Jurkat, Clone E6-1 (cell line): ENCODE data around the gene KIF27.
A peak's percentile ranks its signal among the peaks of the same experiment; 100 is the strongest.
"Not testable (repeated sequence)": the region's sequence is repeated elsewhere in the genome, so short reads cannot be mapped to it uniquely, and the experiment has no call there.

Experiments used
- DNase-seq: peaks from one replicate; pipeline ENCODE4 v3.0.0-alpha.2; 2011; ENCODE audit warnings: low read depth, low spot score
- H3K4me3 ChIP-seq: 2 replicates; pipeline ENCODE4 v1.5.1; 2011; ENCODE audit warnings: mild to moderate bottlenecking, low read length, control low read depth, moderate library complexity

The KIF27 gene

GRCh38 chr9:83933790-83934189 is 12.6 kb upstream of the KIF27 start:
- no peak for DNase-seq

GRCh38 chr9:83932851-83933250 is 11.6 kb upstream of the KIF27 start:
- DNase-seq, result no peak

More at GRCh38 chr9:83933790-83934189, 12.6 kb upstream of the KIF27 start:
- H3K4me3 ChIP-seq, result no peak overlapping the region

GRCh38 chr9:83932011-83932410 is 10.8 kb upstream of the KIF27 start:
- peak; percentile 41 for DNase-seq
- no peak overlapping the region for H3K4me3 ChIP-seq

More at GRCh38 chr9:83932851-83933250, 11.6 kb upstream of the KIF27 start:
- no peak overlapping the region for H3K4me3 ChIP-seq

- H3K4me3 ChIP-seq, result no peak overlapping the region
- no peak for DNase-seq
Measured at GRCh38 chr9:83930881-83931280, 9.6 kb upstream of the KIF27 start.

GRCh38 chr9:83927591-83927990 is 6.4 kb upstream of the KIF27 start:
- no peak overlapping the region for H3K4me3 ChIP-seq
- no peak for DNase-seq

GRCh38 chr9:83920469-83920926 is 734 bp downstream of the KIF27 start:
- peak overlapping the region; percentile 54 for H3K4me3 ChIP-seq
- DNase-seq, result no peak

GRCh38 chr9:83919111-83919510 is 2.1 kb downstream of the KIF27 start:
- H3K4me3 ChIP-seq, result no peak overlapping the region
- no peak for DNase-seq

- DNase-seq, H3K4me3 ChIP-seq: not testable (repeated sequence)
Measured at GRCh38 chr9:83912194-83912593, 9.0 kb downstream of the KIF27 start.

GRCh38 chr9:83906144-83906543 is 15.1 kb downstream of the KIF27 start:
- H3K4me3 ChIP-seq, result no peak overlapping the region
- DNase-seq, result no peak

- not testable (repeated sequence) for DNase-seq, H3K4me3 ChIP-seq
Measured at GRCh38 chr9:83900615-83901014, 20.6 kb downstream of the KIF27 start.

GRCh38 chr9:83894301-83894700 is 26.9 kb downstream of the KIF27 start:
- not testable (repeated sequence) for H3K4me3 ChIP-seq
- DNase-seq, result peak; percentile 10

- H3K4me3 ChIP-seq, DNase-seq: not testable (repeated sequence)
Measured at GRCh38 chr9:83886498-83886897, 34.7 kb downstream of the KIF27 start.

GRCh38 chr9:83885559-83886240 is 35.5 kb downstream of the KIF27 start:
- DNase-seq, result not testable (repeated sequence)

GRCh38 chr9:83881687-83882408 is 39.4 kb downstream of the KIF27 start:
- H3K4me3 ChIP-seq, DNase-seq: not testable (repeated sequence)

More at GRCh38 chr9:83885559-83886240, 35.5 kb downstream of the KIF27 start:
- not testable (repeated sequence) for H3K4me3 ChIP-seq

- not testable (repeated sequence) for H3K4me3 ChIP-seq
Measured at GRCh38 chr9:83875559-83875958, 45.7 kb downstream of the KIF27 start.

GRCh38 chr9:83849895-83850294 is 71.3 kb downstream of the KIF27 start:
- not testable (repeated sequence) for DNase-seq, H3K4me3 ChIP-seq

More at GRCh38 chr9:83875559-83875958, 45.7 kb downstream of the KIF27 start:
- not testable (repeated sequence) for DNase-seq

GRCh38 chr9:83837070-83837643 is 84.1 kb downstream of the KIF27 start:
- not testable (repeated sequence) for DNase-seq, H3K4me3 ChIP-seq

GRCh38 chr9:83830426-83831071 is 90.7 kb downstream of the KIF27 start:
- H3K4me3 ChIP-seq, DNase-seq: not testable (repeated sequence)

- DNase-seq, H3K4me3 ChIP-seq: not testable (repeated sequence)
Measured at GRCh38 chr9:83824986-83825623, 96.1 kb downstream of the KIF27 start.
